ENCODE measurements around the gene LDHA. TPM values are rescaled to one million over a fixed set of nuclear protein-coding genes. Genes with fewer than 3 reads are reported as not detected.

The LDHA gene
- total and polyA plus RNA-seq, 9 of the 15 experiments (the other 6 are each of a cell fraction or from before 2014, with no cell fraction given): 535 to 3,001 (median 926) TPM

- no peak for TF ChIP-seq KAT7 (CRISPR knock-in tag; IDR thresholded peaks at IDR 0.05; ENCODE audit: borderline replicate concordance)
- TF ChIP-seq GTF3C2 (IDR thresholded peaks at IDR 0.05; ENCODE audit: borderline replicate concordance, extremely low read depth, insufficient read length): no peak
- no peak for TF ChIP-seq ZFP30 (CRISPR knock-in tag; IDR thresholded peaks at IDR 0.05; ENCODE audit: borderline replicate concordance)
- TF ChIP-seq ZNF436 (CRISPR knock-in tag; IDR thresholded peaks at IDR 0.05): no peak
- TF ChIP-seq, protein P1, sequence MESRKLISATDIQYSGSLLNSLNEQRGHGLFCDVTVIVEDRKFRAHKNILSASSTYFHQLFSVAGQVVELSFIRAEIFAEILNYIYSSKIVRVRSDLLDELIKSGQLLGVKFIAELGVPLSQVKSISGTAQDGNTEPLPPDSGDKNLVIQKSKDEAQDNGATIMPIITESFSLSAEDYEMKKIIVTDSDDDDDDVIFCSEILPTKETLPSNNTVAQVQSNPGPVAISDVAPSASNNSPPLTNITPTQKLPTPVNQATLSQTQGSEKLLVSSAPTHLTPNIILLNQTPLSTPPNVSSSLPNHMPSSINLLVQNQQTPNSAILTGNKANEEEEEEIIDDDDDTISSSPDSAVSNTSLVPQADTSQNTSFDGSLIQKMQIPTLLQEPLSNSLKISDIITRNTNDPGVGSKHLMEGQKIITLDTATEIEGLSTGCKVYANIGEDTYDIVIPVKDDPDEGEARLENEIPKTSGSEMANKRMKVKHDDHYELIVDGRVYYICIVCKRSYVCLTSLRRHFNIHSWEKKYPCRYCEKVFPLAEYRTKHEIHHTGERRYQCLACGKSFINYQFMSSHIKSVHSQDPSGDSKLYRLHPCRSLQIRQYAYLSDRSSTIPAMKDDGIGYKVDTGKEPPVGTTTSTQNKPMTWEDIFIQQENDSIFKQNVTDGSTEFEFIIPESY (CRISPR knock-in tag; IDR thresholded peaks at IDR 0.05): no peak
- TF ChIP-seq ETS2 (tag; IDR thresholded peaks at IDR 0.05; ENCODE audit: borderline replicate concordance, poor library complexity, severe bottlenecking): no peak
- TF ChIP-seq HMGXB4 (CRISPR knock-in tag; IDR thresholded peaks at IDR 0.05): no peak
- no peak for TF ChIP-seq ZNF282 (CRISPR knock-in tag; IDR thresholded peaks at IDR 0.05)
- TF ChIP-seq MBD1 (CRISPR knock-in tag; IDR thresholded peaks at IDR 0.05): no peak
- TF ChIP-seq TCFL5 (CRISPR knock-in tag; conservative IDR thresholded peaks at IDR 0.05): no peak
- TF ChIP-seq, protein P2, sequence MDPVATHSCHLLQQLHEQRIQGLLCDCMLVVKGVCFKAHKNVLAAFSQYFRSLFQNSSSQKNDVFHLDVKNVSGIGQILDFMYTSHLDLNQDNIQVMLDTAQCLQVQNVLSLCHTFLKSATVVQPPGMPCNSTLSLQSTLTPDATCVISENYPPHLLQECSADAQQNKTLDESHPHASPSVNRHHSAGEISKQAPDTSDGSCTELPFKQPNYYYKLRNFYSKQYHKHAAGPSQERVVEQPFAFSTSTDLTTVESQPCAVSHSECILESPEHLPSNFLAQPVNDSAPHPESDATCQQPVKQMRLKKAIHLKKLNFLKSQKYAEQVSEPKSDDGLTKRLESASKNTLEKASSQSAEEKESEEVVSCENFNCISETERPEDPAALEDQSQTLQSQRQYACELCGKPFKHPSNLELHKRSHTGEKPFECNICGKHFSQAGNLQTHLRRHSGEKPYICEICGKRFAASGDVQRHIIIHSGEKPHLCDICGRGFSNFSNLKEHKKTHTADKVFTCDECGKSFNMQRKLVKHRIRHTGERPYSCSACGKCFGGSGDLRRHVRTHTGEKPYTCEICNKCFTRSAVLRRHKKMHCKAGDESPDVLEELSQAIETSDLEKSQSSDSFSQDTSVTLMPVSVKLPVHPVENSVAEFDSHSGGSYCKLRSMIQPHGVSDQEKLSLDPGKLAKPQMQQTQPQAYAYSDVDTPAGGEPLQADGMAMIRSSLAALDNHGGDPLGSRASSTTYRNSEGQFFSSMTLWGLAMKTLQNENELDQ (CRISPR knock-in tag; IDR thresholded peaks at IDR 0.05; ENCODE audit: borderline replicate concordance): no peak
- no peak for TF ChIP-seq NONO (IDR thresholded peaks at IDR 0.05; ENCODE audit: low read depth in 2 of 2, low read length in 1 of 2)
- TF ChIP-seq SREBF2 (CRISPR knock-in tag; IDR thresholded peaks at IDR 0.05): no peak
These were observed 1.6 kb downstream of the LDHA start (continued) for GRCh38 chr11:18395735-18396504.
